IPS-20b (cell line): ENCODE measurements around the gene NIP7.

ENCODE experiments used
- H3K27ac ChIP-seq: one replicate; pipeline ENCODE4 v1.5.1; 2013; ENCODE audit warnings: low read length
- H3K27me3 ChIP-seq: 2 replicates; pipeline ENCODE4 v1.6.1; 2013; ENCODE audit warnings: mild to moderate bottlenecking, low read length, inconsistent platforms; ENCODE audit not compliant: insufficient read depth
- H3K36me3 ChIP-seq: 2 replicates; pipeline ENCODE4 v1.6.1; 2013; ENCODE audit warnings: low read depth, mild to moderate bottlenecking, inconsistent platforms, low read length, moderate library complexity; ENCODE audit not compliant: insufficient read depth
- H3K4me1 ChIP-seq: 2 replicates; pipeline ENCODE4 v1.6.1; 2013; ENCODE audit warnings: mild to moderate bottlenecking, control low read depth, inconsistent platforms, low read length, moderate library complexity; ENCODE audit not compliant: insufficient read depth
- H3K4me3 ChIP-seq: 2 replicates; pipeline ENCODE4 v1.5.1; 2013; ENCODE audit warnings: mild to moderate bottlenecking, low read length, inconsistent platforms
- H3K9ac ChIP-seq: 2 replicates; pipeline ENCODE4 v1.6.1; 2013; ENCODE audit warnings: low read depth, mild to moderate bottlenecking, inconsistent platforms, low read length, moderate library complexity
- H3K9me3 ChIP-seq: 2 replicates; pipeline ENCODE4 v1.6.1; 2013; ENCODE audit warnings: mild to moderate bottlenecking, low read depth, low read length, inconsistent platforms; ENCODE audit not compliant: insufficient read depth

Gene NIP7

DNA sequence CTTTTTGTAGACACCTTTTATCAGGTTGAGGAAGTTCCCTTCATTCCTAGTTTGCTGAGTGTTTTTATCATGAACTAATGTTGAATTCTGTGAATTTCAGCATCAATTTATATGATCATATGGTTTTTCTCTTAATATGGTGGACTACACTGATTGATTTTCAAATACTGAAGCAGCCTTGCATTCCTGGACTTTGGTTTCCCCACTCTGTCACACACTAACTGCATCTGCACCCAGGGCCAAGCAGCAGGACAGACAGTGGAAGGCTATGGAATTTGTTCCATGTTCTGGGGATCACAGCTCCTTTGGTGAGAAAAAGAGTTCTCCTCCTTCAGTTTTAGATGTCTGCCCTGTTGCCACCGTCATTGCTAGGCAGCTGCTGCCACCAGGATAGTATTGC is 38.5 kb downstream of the NIP7 start:
- Histone ChIP-seq H3K36me3 (peaks cover 64% of the 10 kb centered on the region), H3K4me1 (no peaks in the 10 kb centered on the region)

GRCh38 chr16:69378760-69379159 is 39.2 kb downstream of the NIP7 start:
- H3K9ac ChIP-seq, result no peak overlapping the region
- peaks cover 71% of the 10 kb centered on the region for H3K36me3 ChIP-seq
- no peak overlapping the region for H3K4me3 ChIP-seq
- no peaks in the 10 kb centered on the region for H3K27me3 ChIP-seq
- no peaks in the 10 kb centered on the region for H3K9me3 ChIP-seq
- no peak overlapping the region for H3K27ac ChIP-seq
- H3K4me1 ChIP-seq, result no peaks in the 10 kb centered on the region

More for the DNA sequence above, 38.5 kb downstream of the NIP7 start:
- H3K27ac ChIP-seq, result no peak overlapping the region
- H3K4me3 ChIP-seq, result no peak overlapping the region
- H3K9me3 ChIP-seq, result no peaks in the 10 kb centered on the region
- H3K27me3 ChIP-seq, result no peaks in the 10 kb centered on the region
- no peak overlapping the region; the same call in 1 of the 2 replicates for H3K9ac ChIP-seq

GRCh38 chr16:69381231-69381630 is 41.7 kb downstream of the NIP7 start:
- no peaks in the 10 kb centered on the region for H3K9me3 ChIP-seq
- no peaks in the 10 kb centered on the region for H3K27me3 ChIP-seq
- H3K4me1 ChIP-seq, result no peaks in the 10 kb centered on the region
- H3K4me3 ChIP-seq, result no peak overlapping the region
- H3K36me3 ChIP-seq, result peaks cover 70% of the 10 kb centered on the region
- no peak overlapping the region for H3K27ac ChIP-seq
- H3K9ac ChIP-seq, result no peak overlapping the region

- Histone ChIP-seq H3K36me3 (peaks cover 69% of the 10 kb centered on the region), H3K27ac (no peak overlapping the region), H3K9me3 (no peaks in the 10 kb centered on the region), H3K4me1 (no peaks in the 10 kb centered on the region), H3K4me3 (no peak overlapping the region), H3K27me3 (no peaks in the 10 kb centered on the region), H3K9ac (no peak overlapping the region)
Observed at GRCh38 chr16:69382421-69382820, 42.8 kb downstream of the NIP7 start.

GRCh38 chr16:69384974-69385373 is 45.4 kb downstream of the NIP7 start:
- Histone ChIP-seq H3K9ac (peak overlapping the region; percentile 96), H3K4me1 (no peaks in the 10 kb centered on the region), H3K9me3 (no peaks in the 10 kb centered on the region), H3K27ac (no peak overlapping the region), H3K36me3 (peaks cover 43% of the 10 kb centered on the region), H3K27me3 (no peaks in the 10 kb centered on the region), H3K4me3 (peak overlapping the region; percentile 98)

- Histone ChIP-seq H3K36me3 (peaks cover 29% of the 10 kb centered on the region), H3K9me3 (no peaks in the 10 kb centered on the region), H3K27ac (no peak overlapping the region), H3K9ac (no peak overlapping the region), H3K4me1 (no peaks in the 10 kb centered on the region), H3K4me3 (peak overlapping the region; percentile 98; the same call in 1 of the 2 replicates), H3K27me3 (no peaks in the 10 kb centered on the region)
Observed at GRCh38 chr16:69386596-69386995, 47.0 kb downstream of the NIP7 start.
